ENCODE measurements around the gene CSNK1E.
A peak's percentile ranks its signal among the peaks of the same experiment; 100 is the strongest.

The CSNK1E gene

GRCh38 chr22:38262051-38262795, 55.0 kb downstream of the CSNK1E start:
- peak; percentile 69 for DNase-seq (ENCODE audit: low spot score)
- in situ Hi-C loops (cut with MboI; ENCODE audit: low pct_unique_long_range_greater_than_20kb, low sequenced_read_pairs, unreplicated experiment): no loop called here

DNA sequence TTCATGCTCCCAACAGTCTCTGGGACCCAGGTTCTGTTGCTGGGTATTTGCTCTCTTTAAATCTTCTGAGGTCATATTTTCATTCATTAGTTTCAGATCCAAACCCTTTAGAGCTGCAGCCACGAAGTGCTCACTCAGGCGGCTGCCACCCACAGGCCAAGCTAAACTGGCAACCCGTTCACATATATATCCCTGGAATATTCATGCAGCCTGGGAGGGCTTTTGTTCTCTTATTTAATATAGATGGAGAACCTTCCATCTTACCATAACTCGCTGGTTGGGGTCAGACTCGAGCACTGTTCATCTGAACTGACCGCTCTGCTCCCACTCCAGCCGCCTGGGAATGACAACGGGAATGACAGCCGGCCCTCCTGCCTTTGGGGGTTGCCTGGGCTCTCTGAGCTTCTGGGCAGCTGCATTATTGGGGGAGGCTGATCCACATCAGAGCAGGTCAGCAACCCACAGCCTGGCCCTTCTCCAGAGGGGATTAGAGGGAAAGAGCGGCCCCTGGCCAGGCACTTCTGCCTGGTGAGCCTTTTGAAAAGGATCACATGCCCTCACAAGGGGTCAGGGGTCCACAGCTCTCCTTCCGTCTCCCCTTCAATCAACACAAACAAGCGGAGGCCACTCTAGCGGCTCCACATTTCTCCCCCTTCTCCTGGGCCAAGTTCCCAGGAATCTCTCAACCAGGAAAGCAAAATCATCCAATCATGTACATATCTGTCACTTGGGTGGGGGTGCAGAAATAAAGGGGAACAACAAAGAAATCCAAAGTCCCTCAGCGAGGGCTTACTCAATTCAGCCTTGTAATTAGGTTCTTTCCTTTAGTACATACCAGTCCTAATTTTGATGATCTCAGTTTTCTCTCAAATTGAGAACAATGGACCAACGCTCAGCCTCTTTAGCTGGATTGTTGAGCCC, 56.2 kb downstream of the CSNK1E start:
- TF ChIP-seq, protein P1, sequence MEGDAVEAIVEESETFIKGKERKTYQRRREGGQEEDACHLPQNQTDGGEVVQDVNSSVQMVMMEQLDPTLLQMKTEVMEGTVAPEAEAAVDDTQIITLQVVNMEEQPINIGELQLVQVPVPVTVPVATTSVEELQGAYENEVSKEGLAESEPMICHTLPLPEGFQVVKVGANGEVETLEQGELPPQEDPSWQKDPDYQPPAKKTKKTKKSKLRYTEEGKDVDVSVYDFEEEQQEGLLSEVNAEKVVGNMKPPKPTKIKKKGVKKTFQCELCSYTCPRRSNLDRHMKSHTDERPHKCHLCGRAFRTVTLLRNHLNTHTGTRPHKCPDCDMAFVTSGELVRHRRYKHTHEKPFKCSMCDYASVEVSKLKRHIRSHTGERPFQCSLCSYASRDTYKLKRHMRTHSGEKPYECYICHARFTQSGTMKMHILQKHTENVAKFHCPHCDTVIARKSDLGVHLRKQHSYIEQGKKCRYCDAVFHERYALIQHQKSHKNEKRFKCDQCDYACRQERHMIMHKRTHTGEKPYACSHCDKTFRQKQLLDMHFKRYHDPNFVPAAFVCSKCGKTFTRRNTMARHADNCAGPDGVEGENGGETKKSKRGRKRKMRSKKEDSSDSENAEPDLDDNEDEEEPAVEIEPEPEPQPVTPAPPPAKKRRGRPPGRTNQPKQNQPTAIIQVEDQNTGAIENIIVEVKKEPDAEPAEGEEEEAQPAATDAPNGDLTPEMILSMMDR (IDR thresholded peaks at IDR 0.05; ENCODE audit: extremely low read depth, insufficient read depth, missing control alignments): peak; percentile 26
- in situ Hi-C loops (cut with MboI; ENCODE audit: low pct_unique_long_range_greater_than_20kb, low sequenced_read_pairs, unreplicated experiment): no loop called here
- DNase-seq (ENCODE audit: low spot score): no peak

More at GRCh38 chr22:38262051-38262795, 55.0 kb downstream of the CSNK1E start:
- TF ChIP-seq, protein P1 (IDR thresholded peaks at IDR 0.05; ENCODE audit: extremely low read depth, insufficient read depth, missing control alignments): peak; percentile 67

DNA sequence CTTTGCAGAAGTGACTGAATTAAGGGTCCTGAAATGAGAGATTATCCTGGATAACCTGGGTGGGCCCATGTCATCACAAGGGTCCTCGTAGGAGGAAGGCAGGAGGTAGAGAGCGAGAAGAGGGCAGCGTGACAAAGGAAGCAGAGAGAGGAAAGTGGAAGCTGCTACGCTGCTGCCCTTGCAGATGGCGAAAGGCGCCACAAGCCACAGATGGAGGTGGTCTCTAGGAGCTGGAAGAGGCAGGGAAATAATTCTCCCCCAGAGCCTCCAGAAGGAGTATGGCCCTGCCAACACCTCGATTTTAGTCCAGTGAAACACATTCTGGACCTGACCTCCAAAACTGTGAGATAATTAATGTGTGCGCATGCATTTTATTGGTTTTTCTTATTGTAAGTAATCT, 57.9 kb downstream of the CSNK1E start:
- DNase-seq (ENCODE audit: low spot score): no peak
- in situ Hi-C loops (cut with MboI; ENCODE audit: low pct_unique_long_range_greater_than_20kb, low sequenced_read_pairs, unreplicated experiment): no loop called here
- TF ChIP-seq, protein P1 (IDR thresholded peaks at IDR 0.05; ENCODE audit: extremely low read depth, insufficient read depth, missing control alignments): no peak

GRCh38 chr22:38258895-38259294, 58.3 kb downstream of the CSNK1E start:
- TF ChIP-seq, protein P1 (IDR thresholded peaks at IDR 0.05; ENCODE audit: extremely low read depth, insufficient read depth, missing control alignments): no peak
- in situ Hi-C loops (cut with MboI; ENCODE audit: low pct_unique_long_range_greater_than_20kb, low sequenced_read_pairs, unreplicated experiment): no loop called here

GRCh38 chr22:38257650-38258250, 59.5 kb downstream of the CSNK1E start:
- TF ChIP-seq, protein P1 (IDR thresholded peaks at IDR 0.05; ENCODE audit: extremely low read depth, insufficient read depth, missing control alignments): no peak
- in situ Hi-C loops (cut with MboI; ENCODE audit: low pct_unique_long_range_greater_than_20kb, low sequenced_read_pairs, unreplicated experiment): no loop called here
- no peak for DNase-seq (ENCODE audit: low spot score)

More at GRCh38 chr22:38258895-38259294, 58.3 kb downstream of the CSNK1E start:
- DNase-seq (ENCODE audit: low spot score): no peak

DNA sequence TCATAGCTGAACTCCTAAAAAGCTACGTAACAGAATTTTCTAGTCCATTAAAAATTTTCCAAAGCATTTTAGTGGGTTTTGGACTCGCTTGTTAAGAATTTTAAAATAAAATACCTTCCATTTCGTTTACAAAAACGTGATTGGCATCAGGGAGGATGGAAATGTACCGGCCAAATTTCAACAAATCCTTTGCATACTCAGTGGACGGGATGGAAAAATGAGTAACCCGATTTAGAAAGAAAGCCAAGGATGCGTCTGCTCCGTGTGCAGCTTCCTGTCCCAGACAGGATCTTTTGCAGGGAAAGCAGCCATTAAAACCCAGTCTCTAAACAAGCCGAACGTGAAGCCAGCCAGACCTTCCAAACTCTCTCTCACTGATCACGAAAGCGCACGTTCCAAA, 60.1 kb downstream of the CSNK1E start:
- in situ Hi-C loops (cut with MboI; ENCODE audit: low pct_unique_long_range_greater_than_20kb, low sequenced_read_pairs, unreplicated experiment): no loop called here
- no peak for DNase-seq (ENCODE audit: low spot score)
- TF ChIP-seq, protein P1 (IDR thresholded peaks at IDR 0.05; ENCODE audit: extremely low read depth, insufficient read depth, missing control alignments): no peak
